Measurements from ENCODE around the gene HDAC9.

GRCh38 chr7:18494821-18495408 is 634 bp upstream of the HDAC9 start:
- TF ChIP-seq, protein P1, sequence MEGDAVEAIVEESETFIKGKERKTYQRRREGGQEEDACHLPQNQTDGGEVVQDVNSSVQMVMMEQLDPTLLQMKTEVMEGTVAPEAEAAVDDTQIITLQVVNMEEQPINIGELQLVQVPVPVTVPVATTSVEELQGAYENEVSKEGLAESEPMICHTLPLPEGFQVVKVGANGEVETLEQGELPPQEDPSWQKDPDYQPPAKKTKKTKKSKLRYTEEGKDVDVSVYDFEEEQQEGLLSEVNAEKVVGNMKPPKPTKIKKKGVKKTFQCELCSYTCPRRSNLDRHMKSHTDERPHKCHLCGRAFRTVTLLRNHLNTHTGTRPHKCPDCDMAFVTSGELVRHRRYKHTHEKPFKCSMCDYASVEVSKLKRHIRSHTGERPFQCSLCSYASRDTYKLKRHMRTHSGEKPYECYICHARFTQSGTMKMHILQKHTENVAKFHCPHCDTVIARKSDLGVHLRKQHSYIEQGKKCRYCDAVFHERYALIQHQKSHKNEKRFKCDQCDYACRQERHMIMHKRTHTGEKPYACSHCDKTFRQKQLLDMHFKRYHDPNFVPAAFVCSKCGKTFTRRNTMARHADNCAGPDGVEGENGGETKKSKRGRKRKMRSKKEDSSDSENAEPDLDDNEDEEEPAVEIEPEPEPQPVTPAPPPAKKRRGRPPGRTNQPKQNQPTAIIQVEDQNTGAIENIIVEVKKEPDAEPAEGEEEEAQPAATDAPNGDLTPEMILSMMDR (IDR thresholded peaks at IDR 0.05), result no peak
- TF ChIP-seq POLR2AphosphoS5 (IDR thresholded peaks at IDR 0.05), result no peak

Data from prostate gland (tissue), 2 donors.